Stimulated activated CD4-positive, alpha-beta T cell treated with anti-CD3 and anti-CD28 coated beads, Interleukin-15, amount 100 ng/mL, for 24 hours (primary cell): ENCODE measurements around the gene CCSER2.
"Not testable (repeated sequence)": the region's sequence is repeated elsewhere in the genome, so short reads cannot be mapped to it uniquely, and the experiment has no call there.

Source experiments
- DNase-seq: peaks from one replicate; pipeline ENCODE4 v3.0.0-alpha.2; 2020

CCSER2 gene

DNA sequence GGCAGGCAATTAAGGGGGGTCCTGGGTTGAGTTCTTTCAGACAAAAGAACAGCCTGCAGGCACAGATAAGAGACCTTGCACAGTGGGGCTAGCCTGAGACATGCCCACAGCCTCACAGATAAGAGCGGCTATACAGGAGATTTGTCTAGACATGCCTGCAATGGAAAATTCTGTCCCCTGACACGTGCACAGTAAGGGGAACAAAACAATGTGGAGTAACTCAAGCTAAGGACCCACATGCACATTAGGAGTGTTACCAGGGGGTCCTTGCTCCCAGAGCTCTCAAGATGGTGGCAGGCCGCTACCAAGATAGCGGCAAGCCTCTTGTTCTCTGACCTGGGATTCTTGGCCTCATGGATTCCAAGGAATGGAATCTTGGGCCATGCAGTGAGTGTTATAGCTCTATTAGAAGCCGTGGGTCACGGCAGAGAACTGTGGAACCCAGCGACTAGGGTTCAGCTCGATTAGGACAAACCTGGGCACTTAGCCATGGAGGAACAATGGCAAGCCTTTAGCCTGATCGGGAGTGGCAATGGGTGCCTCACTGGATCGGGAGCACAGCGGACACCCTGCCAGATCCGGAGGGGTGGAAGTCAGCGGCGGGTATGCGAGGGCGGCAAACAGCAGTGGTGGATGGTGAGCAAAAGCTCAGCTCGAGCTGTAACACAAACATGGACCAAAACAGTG is 196.9 kb downstream of the CCSER2 start:
- no peak for DNase-seq

DNA sequence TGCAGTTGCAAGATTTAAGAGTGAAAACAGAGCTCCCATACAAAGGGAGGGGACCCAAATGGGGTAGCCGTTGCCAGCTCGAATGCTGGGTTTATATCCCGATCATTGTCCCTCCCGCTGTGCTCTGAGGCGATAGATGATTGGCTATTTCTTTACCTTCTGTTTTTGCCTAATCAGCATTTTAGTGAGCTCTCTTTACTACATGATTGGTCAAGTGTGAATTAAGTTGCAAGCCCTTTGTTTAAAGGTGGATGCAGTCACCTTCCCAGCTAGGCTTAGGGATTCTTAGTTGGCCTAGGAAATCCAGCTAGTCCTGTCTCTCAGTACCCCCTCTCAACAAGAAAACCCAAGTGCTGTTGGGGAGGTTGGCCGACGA is 197.4 kb downstream of the CCSER2 start:
- not testable (repeated sequence) for DNase-seq

DNA sequence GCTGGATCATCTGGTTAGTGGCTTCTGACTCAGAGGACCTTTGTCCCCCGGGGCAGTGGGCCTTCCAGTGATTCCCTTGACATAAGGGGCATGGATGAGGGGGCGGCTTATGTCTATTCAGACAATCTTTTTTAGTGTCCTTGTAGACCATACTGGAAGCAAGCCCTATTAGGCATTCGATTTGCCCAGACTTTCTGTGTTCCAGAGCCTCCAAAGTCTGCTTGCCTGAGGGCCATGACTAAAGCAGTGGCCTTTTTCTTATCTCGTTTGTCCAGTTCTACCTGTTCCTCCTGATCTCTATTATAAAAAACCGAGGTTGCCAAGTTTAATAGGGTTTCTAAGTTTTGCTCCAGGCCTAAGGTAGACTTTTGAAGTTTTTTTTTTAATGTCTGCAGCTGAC is 199.0 kb downstream of the CCSER2 start:
- DNase-seq = not testable (repeated sequence)

DNA sequence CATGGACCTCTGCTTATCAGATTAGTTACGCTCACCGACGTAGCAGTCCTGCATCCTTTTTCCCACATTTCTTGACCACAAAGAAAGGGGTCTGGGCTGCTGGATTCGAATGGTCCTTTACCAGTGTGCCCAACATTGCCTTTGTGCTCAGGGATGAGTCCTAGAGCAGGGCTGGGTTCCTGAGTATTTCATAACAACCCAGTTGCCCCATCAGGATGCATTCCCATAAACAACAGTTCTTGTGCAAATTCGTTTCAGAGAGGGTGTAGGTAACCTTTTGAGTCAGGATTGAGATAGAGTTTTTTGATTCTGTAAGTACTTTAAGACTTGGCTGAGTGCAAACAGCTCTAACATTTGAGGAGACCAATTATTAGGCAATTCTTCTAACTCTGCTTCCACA is 200.1 kb downstream of the CCSER2 start:
- DNase-seq = not testable (repeated sequence)

DNA sequence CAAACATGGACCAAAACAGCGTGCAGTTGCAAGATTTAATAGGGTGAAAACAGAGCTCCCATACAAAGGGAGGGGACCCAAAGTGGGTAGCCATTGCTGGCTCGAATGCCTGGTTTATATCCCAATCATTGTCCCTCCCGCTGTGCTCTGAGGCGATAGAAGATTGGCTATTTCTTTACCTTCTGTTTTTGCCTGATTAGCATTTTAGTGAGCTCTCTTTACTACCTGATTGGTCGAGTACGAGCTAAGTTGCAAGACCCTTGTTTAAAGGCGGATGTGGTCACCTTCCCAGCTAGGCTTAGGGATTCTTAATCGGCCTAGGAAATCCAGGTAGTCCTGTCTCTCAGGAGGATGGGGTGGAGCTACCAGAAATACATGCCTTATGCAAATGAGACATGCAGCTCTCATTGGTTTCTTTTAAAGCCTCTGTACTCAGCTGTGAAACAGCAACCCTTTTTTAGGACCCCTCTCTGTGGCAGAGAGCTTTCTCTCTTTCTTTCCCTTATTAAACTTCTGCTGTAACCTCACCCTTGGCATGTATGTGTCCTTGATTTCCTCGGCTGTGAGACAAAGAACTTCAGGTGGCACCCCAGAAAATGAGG is 202.4 kb downstream of the CCSER2 start:
- no peak for DNase-seq

DNA sequence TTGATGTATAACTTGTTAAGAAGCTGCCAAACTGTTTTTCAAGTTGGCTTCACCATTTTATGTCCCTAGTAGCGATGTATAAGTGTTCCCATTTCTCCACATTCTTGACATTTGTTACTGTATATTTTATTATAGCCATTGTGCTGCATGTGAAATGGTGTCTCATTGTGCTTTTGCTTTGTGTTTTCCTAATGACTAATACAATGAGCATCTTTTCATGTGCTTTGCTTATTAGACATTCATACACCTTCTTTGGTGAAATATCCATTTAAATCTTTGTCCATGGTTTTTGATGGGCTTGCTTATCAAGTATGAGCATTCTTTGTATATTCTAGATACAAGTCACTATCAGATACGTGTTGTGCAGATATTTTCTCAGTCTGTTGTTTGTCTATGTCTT is 203.0 kb downstream of the CCSER2 start:
- no peak for DNase-seq

DNA sequence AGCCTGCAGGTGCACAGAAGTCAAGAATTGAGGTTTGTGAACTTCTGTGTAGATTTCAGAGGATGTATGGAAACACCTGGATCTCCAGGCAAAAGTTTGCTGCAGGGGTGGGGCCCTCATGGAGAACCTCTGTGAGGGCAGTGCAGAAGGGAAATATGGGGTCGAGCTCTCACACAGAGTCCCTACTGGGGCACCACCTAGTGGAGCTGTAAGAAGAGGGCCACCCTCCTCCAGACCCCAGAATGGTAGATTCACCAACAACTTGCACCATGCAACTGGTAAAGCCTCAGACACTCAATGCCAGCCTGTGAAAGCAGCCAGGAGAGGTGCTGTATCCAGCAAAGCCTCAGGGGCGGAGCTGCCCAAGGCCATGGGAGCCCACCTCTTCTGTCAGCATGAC is 205.8 kb downstream of the CCSER2 start:
- DNase-seq = no peak

DNA sequence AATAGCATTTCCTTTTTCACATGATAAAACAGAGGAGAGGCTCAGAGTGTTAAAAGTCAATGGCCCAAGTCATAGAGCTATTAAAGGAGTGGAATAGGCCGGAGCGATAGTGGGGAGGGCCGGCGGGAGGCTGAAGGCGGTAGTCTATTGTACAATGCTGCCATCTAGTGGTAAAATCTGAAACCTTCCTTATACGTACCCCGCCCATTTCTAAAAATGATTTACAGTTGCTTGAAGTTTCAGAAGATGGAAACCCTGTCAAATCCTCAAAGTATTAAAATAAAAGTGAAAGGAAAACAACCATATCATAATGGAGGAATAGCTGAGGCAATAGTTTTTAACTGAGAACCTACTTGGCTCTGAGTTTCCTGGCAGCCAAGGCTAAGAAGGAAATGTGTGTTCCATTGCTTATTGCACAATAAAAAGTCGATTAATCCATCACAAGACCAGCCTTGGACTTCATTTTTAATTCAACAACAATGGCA is 209.1 kb downstream of the CCSER2 start:
- peak; percentile 34 for DNase-seq

DNA sequence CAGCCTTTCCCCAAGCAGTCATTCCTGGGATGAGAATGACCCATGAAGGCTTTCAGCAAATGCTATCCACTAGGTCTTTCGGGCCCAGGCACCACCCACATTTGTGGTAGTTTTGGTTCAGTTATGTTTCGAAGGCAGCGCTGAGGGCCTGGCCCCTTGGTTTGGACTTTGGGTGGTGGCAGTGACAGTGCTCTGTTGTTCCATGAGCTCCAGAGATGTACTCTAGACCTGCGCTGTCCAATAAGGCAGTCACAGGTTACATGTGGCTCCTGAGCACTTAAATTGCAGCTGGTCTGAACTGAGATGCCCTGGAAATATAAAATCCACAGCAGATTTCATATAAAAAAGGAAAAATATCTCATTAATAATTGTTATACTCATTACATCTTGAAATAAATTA is 209.6 kb downstream of the CCSER2 start:
- DNase-seq = no peak

DNA sequence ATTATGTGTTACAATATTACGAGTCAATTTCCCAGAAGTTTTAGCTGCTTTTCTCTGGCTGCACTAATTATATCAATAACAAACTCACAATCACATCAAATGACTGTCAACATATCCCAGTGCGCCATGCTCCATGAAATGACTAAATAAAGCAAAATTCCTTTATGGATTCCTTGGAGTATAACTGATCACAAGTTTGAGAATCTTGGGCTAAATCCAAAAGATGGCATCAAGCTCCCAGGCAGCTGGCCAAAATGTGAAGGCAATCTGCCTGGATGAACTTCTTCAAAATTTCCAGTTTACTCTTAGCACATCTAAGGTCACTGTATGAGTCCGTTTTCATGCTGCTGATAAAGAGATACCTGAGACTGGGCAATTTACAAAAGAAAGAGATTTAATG is 210.8 kb downstream of the CCSER2 start:
- DNase-seq = no peak

DNA sequence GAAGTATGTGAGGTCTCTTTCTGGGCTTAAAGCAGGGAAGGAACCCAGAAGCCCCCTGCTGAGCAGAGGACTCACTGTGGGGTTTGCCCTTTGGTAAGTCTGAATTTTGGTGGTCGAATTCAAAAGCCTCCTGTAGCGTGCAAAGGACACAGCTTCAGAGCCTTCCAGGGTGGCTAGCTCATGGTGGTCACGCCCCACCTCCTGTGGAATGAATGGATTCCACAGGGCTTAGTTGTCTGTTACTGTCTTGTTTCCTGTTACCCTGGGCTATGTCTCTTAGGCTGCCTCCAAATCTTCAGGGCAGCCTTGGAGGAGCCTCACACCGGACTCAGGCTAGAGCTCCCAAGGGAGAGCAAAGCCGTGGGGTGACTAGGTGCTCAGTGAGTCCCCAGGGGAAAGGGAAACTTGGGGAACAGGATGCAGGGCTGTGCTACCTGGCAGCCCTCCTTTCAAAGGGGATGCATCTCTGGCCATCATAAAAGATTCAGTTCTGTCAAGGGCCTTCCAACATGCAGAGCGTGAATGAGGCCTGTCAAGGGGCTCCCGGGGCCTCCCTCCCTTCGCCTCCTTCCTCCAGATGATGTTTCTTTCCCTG is 211.7 kb downstream of the CCSER2 start:
- no peak for DNase-seq

DNA sequence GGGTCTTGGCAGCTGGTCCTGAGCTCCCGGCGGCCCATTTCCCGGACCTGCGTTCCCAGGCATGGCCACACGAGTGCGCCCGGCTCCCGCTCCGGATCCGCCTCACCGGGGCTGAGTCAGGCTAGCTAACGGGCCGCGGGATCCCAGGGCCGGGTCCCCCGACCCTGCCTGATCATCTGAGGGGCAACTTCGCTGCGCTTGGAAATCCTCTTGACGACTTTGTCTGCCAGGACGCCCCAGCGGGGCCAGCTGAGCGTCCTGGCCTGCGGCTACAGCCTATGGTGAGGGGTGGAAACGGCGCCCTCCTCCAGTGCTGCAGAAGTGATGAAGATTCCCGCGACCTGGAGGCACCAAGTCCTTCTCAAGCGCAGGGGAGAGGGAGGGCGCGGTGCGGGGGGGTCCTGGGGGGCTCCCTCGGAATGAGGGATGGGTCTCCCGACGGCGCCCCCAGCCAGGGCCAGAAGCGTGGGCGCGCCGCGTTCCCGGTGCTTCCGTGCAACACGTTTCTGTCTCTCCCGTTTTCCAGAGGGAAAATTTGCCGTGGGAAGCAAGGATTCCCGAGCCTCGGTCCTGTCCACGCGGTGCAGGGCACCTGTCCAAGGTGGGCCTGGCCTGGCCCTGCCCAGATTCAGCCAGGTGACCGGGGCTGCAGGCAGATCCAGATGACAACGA is 212.4 kb downstream of the CCSER2 start:
- peak; percentile 85 for DNase-seq

DNA sequence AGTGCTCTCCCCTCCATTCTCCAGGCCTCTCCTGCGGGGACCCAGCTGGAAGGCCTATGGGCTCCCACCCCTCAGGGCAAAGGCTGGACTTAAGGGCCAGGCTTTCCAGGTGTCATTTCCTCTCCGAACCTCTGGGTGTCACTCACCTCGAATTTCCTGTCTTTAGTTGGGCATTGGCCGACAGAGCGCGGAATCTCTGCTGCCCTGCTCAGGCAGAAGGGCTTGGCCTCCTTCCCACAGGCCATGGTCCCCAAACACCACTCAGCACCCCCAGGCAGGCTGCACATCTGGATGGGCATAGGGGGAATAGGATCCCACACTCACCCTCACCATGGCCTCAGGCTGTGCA is 212.9 kb downstream of the CCSER2 start:
- no peak for DNase-seq

DNA sequence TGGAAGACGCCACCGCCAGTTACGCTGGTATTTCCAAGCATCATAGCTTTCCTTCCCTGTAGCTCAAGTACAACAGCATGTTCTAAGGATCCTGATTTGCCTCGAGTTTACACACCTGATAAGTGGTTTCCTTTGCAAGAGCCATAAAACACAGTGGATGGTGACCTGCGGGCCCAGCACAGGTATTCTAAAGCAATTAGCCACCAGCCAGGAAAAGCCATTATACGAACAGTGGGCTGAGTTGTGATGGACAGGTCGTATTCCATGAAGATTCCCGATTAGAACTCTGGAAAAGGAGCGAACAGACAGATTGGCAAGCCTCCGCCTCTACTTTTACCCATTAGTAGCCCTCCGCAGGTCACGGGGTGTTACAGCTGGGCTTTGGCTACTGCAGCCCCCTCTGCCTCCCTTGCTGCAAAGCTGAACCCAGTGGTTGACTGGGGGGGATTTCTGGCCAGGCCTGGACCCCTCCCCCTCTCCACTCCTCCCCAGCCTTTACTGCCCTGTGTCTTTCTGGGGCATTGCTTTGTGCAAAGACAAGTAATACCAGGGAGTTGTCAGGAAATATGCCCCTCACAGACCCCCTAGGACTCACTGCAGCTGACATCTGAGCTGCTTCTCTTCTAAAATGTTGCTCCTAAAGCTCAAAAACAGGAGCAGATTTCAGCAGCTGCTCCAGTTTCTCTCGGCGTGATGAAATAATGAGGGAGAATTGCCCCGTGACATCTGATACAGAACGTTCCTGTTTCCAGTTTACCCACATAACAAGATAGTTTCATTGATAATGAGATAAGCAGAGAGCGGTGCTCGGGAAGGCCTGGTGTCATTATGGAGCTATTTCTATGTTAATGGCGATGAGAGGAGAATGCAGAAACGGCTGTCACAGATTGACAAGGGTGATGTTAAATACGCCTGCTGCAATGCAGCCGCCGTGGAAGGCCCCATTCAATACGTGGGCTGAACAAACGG is 214.4 kb downstream of the CCSER2 start:
- no peak for DNase-seq

DNA sequence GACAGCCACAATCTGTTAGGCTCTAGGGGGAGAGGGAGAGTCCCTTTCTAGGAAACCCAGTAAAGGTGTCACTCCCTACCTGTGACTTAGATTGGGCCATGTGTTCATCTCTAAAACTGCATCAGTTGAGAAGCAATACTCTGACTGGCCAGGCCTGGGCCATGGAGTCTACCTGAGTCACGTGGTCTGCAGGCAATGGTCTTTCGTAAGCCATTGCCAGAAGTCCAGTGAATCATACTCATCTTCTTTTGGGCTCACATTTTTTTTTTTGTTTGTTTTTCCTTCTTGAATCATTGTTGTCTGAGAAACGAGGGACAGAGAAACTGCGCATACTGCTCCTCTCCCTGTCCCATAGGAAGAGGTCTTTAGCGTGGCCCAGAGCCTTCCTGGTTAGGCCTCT is 215.6 kb downstream of the CCSER2 start:
- no peak for DNase-seq

DNA sequence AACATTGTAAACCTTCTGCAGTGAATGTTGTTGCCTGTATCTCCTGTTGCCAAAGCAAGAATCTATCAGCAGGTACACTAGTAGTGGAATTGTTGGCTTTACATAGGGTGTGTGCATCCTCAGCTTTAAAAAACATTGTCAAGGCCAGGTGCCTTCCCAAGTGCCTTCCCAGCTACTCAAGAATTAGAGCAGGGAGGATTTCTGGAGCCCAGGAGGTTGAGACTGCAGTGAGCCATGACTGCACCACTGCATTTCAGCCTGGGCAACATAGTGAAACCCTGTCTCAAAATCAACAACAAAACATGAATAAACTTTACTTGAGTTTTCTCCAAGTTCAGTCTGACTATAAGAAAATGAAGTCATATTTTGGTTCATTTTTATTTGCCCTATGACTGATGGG is 217.3 kb downstream of the CCSER2 start:
- no peak for DNase-seq

DNA sequence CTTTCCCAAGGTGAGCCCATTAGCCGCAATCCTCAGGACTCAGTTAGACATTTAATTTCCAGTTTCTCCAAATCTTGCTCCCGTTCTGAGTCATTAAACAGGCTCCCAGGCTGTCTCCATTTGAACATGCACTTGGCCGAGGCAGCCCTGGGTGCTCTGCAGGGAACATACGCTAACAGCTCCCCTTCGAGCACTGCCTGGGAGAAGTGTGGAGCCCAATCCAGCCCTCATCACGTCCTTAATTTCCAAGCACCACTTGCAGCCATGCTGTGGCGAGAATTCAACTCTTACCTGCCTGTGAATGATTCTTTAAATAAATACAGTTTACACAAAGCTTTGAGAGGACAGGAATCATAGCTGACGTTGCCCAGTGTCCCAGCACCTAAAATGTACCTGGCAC is 218.2 kb downstream of the CCSER2 start:
- no peak for DNase-seq

DNA sequence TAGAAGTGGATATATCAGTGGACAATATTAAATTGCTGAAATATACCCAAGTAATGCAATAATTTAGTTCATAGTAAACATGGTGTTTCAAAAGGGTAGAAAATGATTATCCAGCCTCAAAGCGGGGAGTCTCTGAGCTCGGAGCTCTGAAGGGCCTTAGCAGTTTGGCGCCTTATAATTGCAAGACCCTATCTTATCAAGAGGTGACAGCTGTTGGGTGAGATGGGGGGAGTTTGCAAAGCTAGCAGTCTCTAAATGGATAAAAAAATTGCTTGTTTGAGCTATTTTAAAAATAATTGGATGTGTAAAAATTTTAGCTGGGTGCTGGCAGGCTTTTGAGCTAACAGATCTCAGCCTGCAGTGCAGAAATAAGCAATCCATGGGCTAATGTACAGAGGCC is 219.2 kb downstream of the CCSER2 start:
- no peak for DNase-seq

DNA sequence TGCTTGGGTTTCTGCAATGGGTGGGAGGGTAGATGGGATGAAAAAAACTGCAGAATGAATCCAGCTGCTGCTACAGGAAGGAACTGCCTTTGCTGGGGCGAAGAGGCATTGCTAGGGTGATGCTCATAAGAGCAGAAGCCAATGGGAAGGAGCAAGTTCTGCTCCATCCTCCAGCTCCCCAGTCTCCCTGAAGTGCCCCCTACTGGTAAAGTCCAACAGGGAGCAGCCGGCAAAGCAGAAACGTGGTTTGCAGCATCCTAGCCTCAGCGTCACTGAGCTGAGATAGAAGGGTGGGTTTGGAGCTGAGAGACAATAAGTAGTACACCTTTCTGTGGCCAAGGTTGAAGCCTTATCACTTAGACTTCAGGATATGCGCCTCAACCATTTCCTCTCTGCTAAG is 220.5 kb downstream of the CCSER2 start:
- peak; percentile 25 for DNase-seq

DNA sequence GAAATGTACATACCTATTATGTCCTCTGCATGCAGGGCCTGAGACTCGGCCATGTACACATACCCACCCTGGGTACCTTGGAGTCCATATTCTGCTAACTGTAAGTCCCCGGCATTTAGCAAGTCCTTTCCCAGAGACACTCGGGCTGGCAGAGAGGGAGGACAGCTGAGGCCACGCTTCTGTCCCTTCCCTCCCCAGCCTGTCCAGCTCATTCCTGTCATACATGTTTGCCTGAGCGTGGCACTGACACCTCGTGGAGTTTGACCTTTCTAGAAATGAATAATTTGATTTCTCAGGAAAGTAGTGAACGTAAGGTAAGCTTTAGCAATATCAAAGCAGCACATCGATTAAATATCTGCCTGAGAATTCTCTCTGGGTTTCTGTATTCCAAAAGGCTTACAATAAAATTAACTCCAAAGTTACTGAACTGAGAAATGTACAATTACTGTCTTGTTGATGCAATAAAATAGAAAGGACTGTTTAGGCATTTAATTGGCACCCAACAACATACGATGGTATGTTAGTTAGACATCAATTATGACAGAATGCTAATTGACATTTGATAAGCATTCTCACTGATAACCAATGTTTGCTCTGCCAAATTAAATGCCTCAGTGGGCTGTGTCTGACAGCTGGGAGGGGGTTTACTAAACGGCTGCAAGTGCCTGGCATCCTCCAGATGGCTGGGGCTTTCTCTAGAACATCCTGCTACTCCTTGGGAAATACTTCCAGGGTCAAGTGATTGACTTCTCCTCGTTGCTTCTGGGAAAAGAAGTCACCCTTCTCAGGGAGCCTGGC is 221.2 kb downstream of the CCSER2 start:
- no peak for DNase-seq

DNA sequence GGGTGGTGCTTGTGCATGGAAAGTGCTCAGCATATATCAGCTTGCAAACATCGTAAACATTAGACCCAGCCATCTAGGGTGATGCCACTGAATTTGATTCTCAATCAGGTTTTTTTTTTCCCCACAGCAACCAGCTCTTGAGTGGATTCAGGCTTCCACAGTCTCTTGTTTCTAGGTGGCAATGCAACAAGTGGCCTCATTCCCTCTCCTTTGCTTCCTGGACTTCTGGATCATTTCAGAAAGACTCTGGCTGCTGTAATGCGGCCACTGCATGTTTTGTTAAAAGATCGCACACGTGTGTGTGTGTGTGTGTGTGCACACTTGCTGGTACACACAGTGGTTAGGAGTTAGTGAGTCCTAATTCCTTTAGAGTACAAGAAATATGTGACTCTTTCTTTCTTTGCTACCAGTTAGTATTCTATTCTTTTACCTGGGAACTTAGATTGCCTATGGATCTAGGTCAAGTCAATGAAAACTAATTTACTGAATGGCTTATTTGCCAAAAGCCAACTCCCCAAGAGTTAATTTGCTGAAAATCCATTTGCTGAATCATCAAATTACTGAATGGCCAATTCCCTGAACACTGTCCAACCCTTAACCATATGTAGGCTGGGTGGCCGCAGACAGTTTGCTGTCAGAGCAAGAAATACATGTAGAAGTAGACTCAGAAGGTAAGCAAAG is 222.5 kb downstream of the CCSER2 start:
- DNase-seq = no peak
